Measurements from ENCODE around the gene RPS6KB2. TPM values are rescaled to one million over a fixed set of nuclear protein-coding genes. Genes with fewer than 3 reads are reported as not detected.
"Not testable (repeated sequence)": the region's sequence is repeated elsewhere in the genome, so short reads cannot be mapped to it uniquely, and the experiment has no call there.

The RPS6KB2 gene
- total and polyA plus RNA-seq, 2 donors (not counting 3 experiments of a cell fraction or from before 2014, with no cell fraction given), result 53.8 to 60.0 TPM

DNA sequence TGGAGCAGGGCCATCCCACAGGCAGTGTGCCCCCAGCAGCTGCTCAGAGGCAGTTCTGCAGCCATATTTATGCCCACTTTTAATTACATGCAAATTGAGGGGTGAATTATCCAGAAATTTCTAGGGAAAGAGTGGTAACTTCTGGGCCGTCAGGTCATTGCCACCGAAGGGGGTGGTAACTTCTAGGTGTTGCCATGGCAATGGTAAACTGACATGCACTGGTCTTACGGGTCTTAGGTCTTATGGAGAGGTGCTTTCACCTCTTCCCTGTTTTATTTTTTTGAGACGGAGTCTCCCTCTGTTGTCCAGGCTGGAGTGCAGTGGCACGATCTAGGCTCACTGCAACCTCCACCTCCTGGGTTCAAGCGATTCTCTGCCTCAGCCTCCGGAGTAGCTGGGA is 44.6 kb downstream of the RPS6KB2 start:
- H3K27me3 ChIP-seq (ENCODE audit: control insufficient read depth in 2 of 2, insufficient read depth in 2 of 2, low read length in 2 of 2), result peaks cover 0 to 6% of the 10 kb centered on the region in 2 experiments
- H2AFZ ChIP-seq (ENCODE audit: low read depth, low read length), result no peak overlapping the region
- BruUV-seq (replicated peaks), result no TSS peak
- H3K79me2 ChIP-seq (ENCODE audit: control insufficient read depth, insufficient read depth, low read length), result no peaks in the 10 kb centered on the region
- H3K4me2 ChIP-seq (ENCODE audit: insufficient read depth, low read length), result no peak overlapping the region
- peaks cover 6% of the 10 kb centered on the region for H3K4me1 ChIP-seq (ENCODE audit: control insufficient read depth, extremely low read depth, insufficient read depth, low read length)
- DNase-seq (ENCODE audit: low read depth, low spot score) (no peak), FAIRE-seq (no peak)
- dilution Hi-C loops (cut with MboI; ENCODE audit: extremely low pct_ligation_motif_present, low sequenced_read_pairs) (no loop called here), intact Hi-C loops (cut with micrococcal nuclease) (no loop called here)
- H3K36me3 ChIP-seq (ENCODE audit: control insufficient read depth in 2 of 2, extremely low read depth in 1 of 2, insufficient read depth in 2 of 2, low read length in 2 of 2), result no peaks in the 10 kb centered on the region
- H3K4me3 ChIP-seq (replicated peaks in 1 of 3; ENCODE audit: insufficient read depth in 1 of 3, low read depth in 1 of 3, low read length in 3 of 3), result no peak overlapping the region
- TF ChIP-seq CTCF (IDR thresholded peaks at IDR 0.05; ENCODE audit: extremely low read depth in 1 of 2, insufficient read depth in 1 of 2, low read depth in 1 of 2, low read length in 2 of 2) (no peak), POLR2AphosphoS5 (IDR thresholded peaks at IDR 0.05; ENCODE audit: insufficient read depth, low read depth, low read length) (no peak), GATA2 (IDR thresholded peaks at IDR 0.05; ENCODE audit: insufficient read depth, insufficient read length, low read depth, low read length) (no peak), FOS (IDR thresholded peaks at IDR 0.05; ENCODE audit: borderline replicate concordance, insufficient read depth, low read length) (no peak), POLR2A (IDR thresholded peaks at IDR 0.05; ENCODE audit: low read depth, low read length) (no peak), JUN (IDR thresholded peaks at IDR 0.05; ENCODE audit: borderline replicate concordance, insufficient read depth, insufficient read length, low read depth) (no peak), MYC (IDR thresholded peaks at IDR 0.05; ENCODE audit: low read depth, low read length) (no peak), EZH2 (IDR thresholded peaks at IDR 0.05; ENCODE audit: borderline replicate concordance, low read depth, low read length, severe bottlenecking) (no peak)
- TF ChIP-seq, protein P1, sequence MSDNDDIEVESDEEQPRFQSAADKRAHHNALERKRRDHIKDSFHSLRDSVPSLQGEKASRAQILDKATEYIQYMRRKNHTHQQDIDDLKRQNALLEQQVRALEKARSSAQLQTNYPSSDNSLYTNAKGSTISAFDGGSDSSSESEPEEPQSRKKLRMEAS (IDR thresholded peaks at IDR 0.05; ENCODE audit: insufficient read depth, insufficient read length), result no peak
- no peaks in the 10 kb centered on the region for H4K20me1 ChIP-seq (replicated peaks; ENCODE audit: control insufficient read depth, extremely low read depth, insufficient read depth, low read length)
- ChIA-PET CTCF (interaction anchor here (1.1 kb wide), 1 partner anchor 72 kb away, joined by 3 read pairs; no protein-coding TSS in a partner anchor), POLR2A (no interaction called here)
- no peaks in the 10 kb centered on the region for H3K9me1 ChIP-seq (replicated peaks; ENCODE audit: control insufficient read depth, extremely low read depth, insufficient read depth, low read length)
- H3K9ac ChIP-seq (replicated peaks; ENCODE audit: extremely low read depth, insufficient read depth, low read length), result no peak overlapping the region
- no peaks in the 10 kb centered on the region for H3K9me3 ChIP-seq (replicated peaks; ENCODE audit: control insufficient read depth, insufficient read depth, low read length)
- H3K27ac ChIP-seq (ENCODE audit: insufficient read depth, low read depth, low read length), result no peak overlapping the region

DNA sequence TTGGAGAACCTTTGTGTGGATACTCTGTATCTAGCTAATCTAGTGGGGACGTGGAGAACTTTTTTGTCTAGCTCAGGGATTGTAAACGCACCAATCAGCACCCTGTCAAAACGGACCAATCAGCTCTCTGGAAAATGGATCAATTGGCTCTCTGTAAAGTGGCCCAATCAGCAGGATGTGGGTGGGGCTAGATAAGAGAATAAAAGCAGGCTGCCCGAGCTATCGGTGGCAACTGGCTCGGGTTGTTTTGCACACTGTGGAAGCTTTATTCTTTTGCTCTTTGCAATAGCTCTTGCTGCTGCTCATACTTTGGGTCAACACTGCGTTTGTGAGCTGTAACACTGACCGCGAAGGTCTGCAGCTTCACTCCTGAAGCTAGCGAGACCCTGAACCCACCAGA is 48.4 kb downstream of the RPS6KB2 start:
- BruUV-seq (replicated peaks); H3K4me3 ChIP-seq (replicated peaks in 1 of 3; ENCODE audit: insufficient read depth in 1 of 3, low read depth in 1 of 3, low read length in 3 of 3); H2AFZ ChIP-seq (ENCODE audit: low read depth, low read length); H3K36me3 ChIP-seq (ENCODE audit: control insufficient read depth in 2 of 2, extremely low read depth in 1 of 2, insufficient read depth in 2 of 2, low read length in 2 of 2); H3K9me1 ChIP-seq (replicated peaks; ENCODE audit: control insufficient read depth, extremely low read depth, insufficient read depth, low read length); H3K4me2 ChIP-seq (ENCODE audit: insufficient read depth, low read length); dilution Hi-C loops (cut with MboI; ENCODE audit: extremely low pct_ligation_motif_present, low sequenced_read_pairs); H3K27ac ChIP-seq (ENCODE audit: insufficient read depth, low read depth, low read length); H3K27me3 ChIP-seq (ENCODE audit: control insufficient read depth in 2 of 2, insufficient read depth in 2 of 2, low read length in 2 of 2); H3K9ac ChIP-seq (replicated peaks; ENCODE audit: extremely low read depth, insufficient read depth, low read length); H3K4me1 ChIP-seq (ENCODE audit: control insufficient read depth, extremely low read depth, insufficient read depth, low read length); FAIRE-seq; intact Hi-C loops (cut with micrococcal nuclease); DNase-seq (ENCODE audit: low read depth, low spot score); H3K9me3 ChIP-seq (replicated peaks; ENCODE audit: control insufficient read depth, insufficient read depth, low read length); H3K79me2 ChIP-seq (ENCODE audit: control insufficient read depth, insufficient read depth, low read length); H4K20me1 ChIP-seq (replicated peaks; ENCODE audit: control insufficient read depth, extremely low read depth, insufficient read depth, low read length): not testable (repeated sequence)
- ChIA-PET POLR2A (interaction anchor here (0.5 kb wide), 1 partner anchor 37 kb away, joined by 3 read pairs; no protein-coding TSS in a partner anchor), CTCF (interaction anchor here (1.2 kb wide), 1 partner anchor 22 kb away, joined by 3 read pairs; the partner anchor contains the start of gene CABP4)

Measured in endothelial cell of umbilical vein (primary cell).